ENCODE results near the gene RILPL1. TPM values are rescaled to one million over a fixed set of nuclear protein-coding genes. Genes with fewer than 3 reads are reported as not detected.

RILPL1 gene
- total and polyA plus RNA-seq, 10 of the 15 experiments (the other 5 are each of a cell fraction or from before 2014, with no cell fraction given): 0.05 to 0.61 (median 0.25) TPM

DNA sequence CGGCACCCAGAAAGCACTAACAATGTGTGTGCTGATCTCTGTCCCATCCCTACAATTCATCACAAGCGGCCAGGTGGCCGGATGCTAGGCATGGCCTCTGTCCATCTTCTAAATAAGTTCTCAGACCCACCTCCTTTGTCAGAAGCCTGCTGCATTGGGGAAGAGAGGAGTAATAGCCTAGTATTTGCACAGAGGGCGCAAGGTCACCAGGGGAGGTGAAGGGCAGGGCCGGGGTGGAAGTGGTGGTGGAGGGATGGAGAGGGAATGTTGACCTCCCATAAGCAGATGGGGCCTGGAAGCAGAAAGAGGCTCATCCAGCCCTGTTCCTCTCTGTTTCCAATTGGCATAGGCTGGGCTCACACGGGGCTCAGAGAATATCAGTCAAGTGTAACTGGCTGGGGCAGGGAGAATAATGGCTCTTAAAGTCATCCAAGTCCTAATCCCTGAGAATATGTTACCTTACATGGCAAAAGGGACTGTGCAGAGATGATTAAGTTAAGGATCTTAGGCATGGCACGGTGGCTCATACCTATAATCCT lies 6.9 kb downstream of the RILPL1 start:
- RAD21 ChIA-PET (ENCODE audit: unreplicated experiment): no interaction called here
- ATAC-seq: no peak
- SMC1A ChIA-PET (ENCODE audit: uncharacterized antibody, unreplicated experiment): no interaction called here
- Histone ChIP-seq H2AFZ (ENCODE audit: control insufficient read depth, low read depth, low read length) (no peak overlapping the region), H4K20me1 (ENCODE audit: control insufficient read depth, insufficient read depth) (no peaks in the 10 kb centered on the region), H3K79me2 (ENCODE audit: control insufficient read depth, insufficient read depth, low read length) (no peaks in the 10 kb centered on the region), H3K4me2 (ENCODE audit: control insufficient read depth, insufficient read depth) (no peak overlapping the region), H3K9ac (ENCODE audit: control insufficient read depth, insufficient read depth, low read length) (no peak overlapping the region), H3K4me3 (no peak overlapping the region), H3K36me3 (ENCODE audit: control insufficient read depth in 2 of 2, insufficient read depth in 2 of 2, low read length in 1 of 2) (no peaks in the 10 kb centered on the region), H3K9me3 (replicated peaks; ENCODE audit: control insufficient read depth, insufficient read depth, low read length) (no peaks in the 10 kb centered on the region), H3K4me1 (ENCODE audit: control insufficient read depth, insufficient read depth, low read length) (no peaks in the 10 kb centered on the region; the same call in 1 of the 2 replicates), H3K27ac (ENCODE audit: control insufficient read depth, insufficient read depth) (no peak overlapping the region), H3K27me3 (replicated peaks in 1 of 2; ENCODE audit: control insufficient read depth in 2 of 2, insufficient read depth in 2 of 2, low read length in 1 of 2) (no peaks in the 10 kb centered on the region)
- DNase-seq (ENCODE audit: low read depth, low spot score): no peak
- POLR2A ChIA-PET: no interaction called here
- CTCF ChIA-PET: no interaction called here
- WGBS (ENCODE audit: insufficient coverage, insufficient replicate concordance, low lambda C conversion rate, missing lambda C conversion rate): 55% methylated on average over 7 of the region's 7 CpGs
- intact Hi-C loops (cut with micrococcal nuclease; ENCODE audit: unreplicated experiment) (no loop called here), in situ Hi-C loops (cut with MboI) (no loop called here)
- FAIRE-seq: no peak
- BruUV-seq (replicated peaks): no TSS peak
- TF ChIP-seq SRF (IDR thresholded peaks at IDR 0.05; ENCODE audit: low read depth in 2 of 2, low read length in 2 of 2): no peak
- TF ChIP-seq ESRRA (IDR thresholded peaks at IDR 0.05; ENCODE audit: low read length): no peak
- no peak for TF ChIP-seq YBX1 (IDR thresholded peaks at IDR 0.05)
- no peak for TF ChIP-seq PML (IDR thresholded peaks at IDR 0.05; ENCODE audit: low read length)
- TF ChIP-seq TCF12 (IDR thresholded peaks at IDR 0.05; ENCODE audit: low read depth, low read length): no peak
- no peak for TF ChIP-seq RELA (IDR thresholded peaks at IDR 0.05; ENCODE audit: borderline replicate concordance, partially characterized antibody)
- TF ChIP-seq TAF1 (IDR thresholded peaks at IDR 0.05; ENCODE audit: borderline replicate concordance, low read depth, low read length): no peak
- TF ChIP-seq, protein P1, sequence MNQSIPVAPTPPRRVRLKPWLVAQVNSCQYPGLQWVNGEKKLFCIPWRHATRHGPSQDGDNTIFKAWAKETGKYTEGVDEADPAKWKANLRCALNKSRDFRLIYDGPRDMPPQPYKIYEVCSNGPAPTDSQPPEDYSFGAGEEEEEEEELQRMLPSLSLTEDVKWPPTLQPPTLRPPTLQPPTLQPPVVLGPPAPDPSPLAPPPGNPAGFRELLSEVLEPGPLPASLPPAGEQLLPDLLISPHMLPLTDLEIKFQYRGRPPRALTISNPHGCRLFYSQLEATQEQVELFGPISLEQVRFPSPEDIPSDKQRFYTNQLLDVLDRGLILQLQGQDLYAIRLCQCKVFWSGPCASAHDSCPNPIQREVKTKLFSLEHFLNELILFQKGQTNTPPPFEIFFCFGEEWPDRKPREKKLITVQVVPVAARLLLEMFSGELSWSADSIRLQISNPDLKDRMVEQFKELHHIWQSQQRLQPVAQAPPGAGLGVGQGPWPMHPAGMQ (IDR thresholded peaks at IDR 0.05; ENCODE audit: borderline replicate concordance): no peak
- TF ChIP-seq, protein P2, sequence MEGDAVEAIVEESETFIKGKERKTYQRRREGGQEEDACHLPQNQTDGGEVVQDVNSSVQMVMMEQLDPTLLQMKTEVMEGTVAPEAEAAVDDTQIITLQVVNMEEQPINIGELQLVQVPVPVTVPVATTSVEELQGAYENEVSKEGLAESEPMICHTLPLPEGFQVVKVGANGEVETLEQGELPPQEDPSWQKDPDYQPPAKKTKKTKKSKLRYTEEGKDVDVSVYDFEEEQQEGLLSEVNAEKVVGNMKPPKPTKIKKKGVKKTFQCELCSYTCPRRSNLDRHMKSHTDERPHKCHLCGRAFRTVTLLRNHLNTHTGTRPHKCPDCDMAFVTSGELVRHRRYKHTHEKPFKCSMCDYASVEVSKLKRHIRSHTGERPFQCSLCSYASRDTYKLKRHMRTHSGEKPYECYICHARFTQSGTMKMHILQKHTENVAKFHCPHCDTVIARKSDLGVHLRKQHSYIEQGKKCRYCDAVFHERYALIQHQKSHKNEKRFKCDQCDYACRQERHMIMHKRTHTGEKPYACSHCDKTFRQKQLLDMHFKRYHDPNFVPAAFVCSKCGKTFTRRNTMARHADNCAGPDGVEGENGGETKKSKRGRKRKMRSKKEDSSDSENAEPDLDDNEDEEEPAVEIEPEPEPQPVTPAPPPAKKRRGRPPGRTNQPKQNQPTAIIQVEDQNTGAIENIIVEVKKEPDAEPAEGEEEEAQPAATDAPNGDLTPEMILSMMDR (IDR thresholded peaks at IDR 0.05 in 2 of 3, conservative IDR thresholded peaks at IDR 0.05 in 1 of 3; ENCODE audit: control insufficient read depth in 2 of 3, extremely low read depth in 1 of 3, insufficient read depth in 1 of 3, low read depth in 3 of 3, low read length in 3 of 3): no peak
- TF ChIP-seq MXI1 (IDR thresholded peaks at IDR 0.05; ENCODE audit: low read depth, low read length): no peak
- TF ChIP-seq MTA2 (IDR thresholded peaks at IDR 0.05; ENCODE audit: low read depth): no peak
- TF ChIP-seq, protein P3, sequence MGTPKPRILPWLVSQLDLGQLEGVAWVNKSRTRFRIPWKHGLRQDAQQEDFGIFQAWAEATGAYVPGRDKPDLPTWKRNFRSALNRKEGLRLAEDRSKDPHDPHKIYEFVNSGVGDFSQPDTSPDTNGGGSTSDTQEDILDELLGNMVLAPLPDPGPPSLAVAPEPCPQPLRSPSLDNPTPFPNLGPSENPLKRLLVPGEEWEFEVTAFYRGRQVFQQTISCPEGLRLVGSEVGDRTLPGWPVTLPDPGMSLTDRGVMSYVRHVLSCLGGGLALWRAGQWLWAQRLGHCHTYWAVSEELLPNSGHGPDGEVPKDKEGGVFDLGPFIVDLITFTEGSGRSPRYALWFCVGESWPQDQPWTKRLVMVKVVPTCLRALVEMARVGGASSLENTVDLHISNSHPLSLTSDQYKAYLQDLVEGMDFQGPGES (IDR thresholded peaks at IDR 0.05): no peak
- no peak for TF ChIP-seq BHLHE40 (IDR thresholded peaks at IDR 0.05; ENCODE audit: borderline replicate concordance in 1 of 2, low read depth in 2 of 2, low read length in 1 of 2)
- no peak for TF ChIP-seq KLF5 (IDR thresholded peaks at IDR 0.05; ENCODE audit: partially characterized antibody)
- TF ChIP-seq SMAD5 (IDR thresholded peaks at IDR 0.05; ENCODE audit: low read depth): no peak
- TF ChIP-seq, protein P4, sequence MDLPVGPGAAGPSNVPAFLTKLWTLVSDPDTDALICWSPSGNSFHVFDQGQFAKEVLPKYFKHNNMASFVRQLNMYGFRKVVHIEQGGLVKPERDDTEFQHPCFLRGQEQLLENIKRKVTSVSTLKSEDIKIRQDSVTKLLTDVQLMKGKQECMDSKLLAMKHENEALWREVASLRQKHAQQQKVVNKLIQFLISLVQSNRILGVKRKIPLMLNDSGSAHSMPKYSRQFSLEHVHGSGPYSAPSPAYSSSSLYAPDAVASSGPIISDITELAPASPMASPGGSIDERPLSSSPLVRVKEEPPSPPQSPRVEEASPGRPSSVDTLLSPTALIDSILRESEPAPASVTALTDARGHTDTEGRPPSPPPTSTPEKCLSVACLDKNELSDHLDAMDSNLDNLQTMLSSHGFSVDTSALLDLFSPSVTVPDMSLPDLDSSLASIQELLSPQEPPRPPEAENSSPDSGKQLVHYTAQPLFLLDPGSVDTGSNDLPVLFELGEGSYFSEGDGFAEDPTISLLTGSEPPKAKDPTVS (IDR thresholded peaks at IDR 0.05; ENCODE audit: low read depth, low read length): no peak
- no peak for TF ChIP-seq NR2C1 (IDR thresholded peaks at IDR 0.05)
- TF ChIP-seq ZNF274 (IDR thresholded peaks at IDR 0.05; ENCODE audit: insufficient read depth, insufficient read length): no peak

Data from GM12878 (cell line).